ENCODE results near the gene FASN.
A peak's percentile ranks its signal among the peaks of the same experiment; 100 is the strongest.

The FASN gene

GRCh38 chr17:82100502-82101298 is 2.7 kb upstream of the FASN start:
- DNase-seq: no peak

- DNase-seq: no peak
These were observed 1.1 kb upstream of the FASN start for GRCh38 chr17:82098939-82099763.

GRCh38 chr17:82097919-82098168 is 192 bp downstream of the FASN start:
- peak; percentile 49 to 67 for DNase-seq

GRCh38 chr17:82097184-82097918 is 685 bp downstream of the FASN start:
- peak in 1 of 2 donors; percentile 34 for DNase-seq

GRCh38 chr17:82096709-82097183 is 1.3 kb downstream of the FASN start:
- DNase-seq: no peak

- DNase-seq: no peak
These were observed 2.0 kb downstream of the FASN start for GRCh38 chr17:82095777-82096708.

- no peak for DNase-seq
These were observed 2.9 kb downstream of the FASN start for GRCh38 chr17:82094931-82095776.

- no peak for DNase-seq
These were observed 4.9 kb downstream of the FASN start for GRCh38 chr17:82092995-82093751.

GRCh38 chr17:82092628-82092994 is 5.4 kb downstream of the FASN start:
- DNase-seq: no peak

- no peak for DNase-seq
These were observed 5.9 kb downstream of the FASN start for GRCh38 chr17:82092094-82092586.

- no peak for DNase-seq
These were observed 6.6 kb downstream of the FASN start for GRCh38 chr17:82091264-82092066.

- DNase-seq: no peak
These were observed 7.3 kb downstream of the FASN start for GRCh38 chr17:82090549-82091263.

- DNase-seq: no peak
These were observed 8.1 kb downstream of the FASN start for GRCh38 chr17:82089723-82090548.

GRCh38 chr17:82088838-82089722 is 9.0 kb downstream of the FASN start:
- no peak for DNase-seq

- no peak for DNase-seq
These were observed 9.8 kb downstream of the FASN start for GRCh38 chr17:82087961-82088837.
